Osteocyte (in vitro differentiated cells): ENCODE data around the gene NNT. TPM values are rescaled to one million over a fixed set of nuclear protein-coding genes. Genes with fewer than 3 reads are reported as not detected.
A peak's percentile ranks its signal among the peaks of the same experiment; 100 is the strongest.

Experiments
- DNase-seq: peaks from one replicate; pipeline ENCODE4 v3.0.0; 2021; ENCODE audit warnings: mixed read lengths; ENCODE audit not compliant: unreplicated experiment; ENCODE audit errors: extremely low spot score
- H3K27ac Mint-ChIP-seq: one replicate; pipeline ENCODE4 v1.8.0; 2021; ENCODE audit warnings: mild to moderate bottlenecking, mixed read lengths; ENCODE audit not compliant: unreplicated experiment
- H3K27me3 Mint-ChIP-seq: one replicate; pipeline ENCODE4 v1.8.0; 2021; ENCODE audit warnings: mixed read lengths; ENCODE audit not compliant: unreplicated experiment
- H3K36me3 Mint-ChIP-seq: one replicate; pipeline ENCODE4 v1.8.0; 2021; ENCODE audit warnings: mixed read lengths; ENCODE audit not compliant: unreplicated experiment
- H3K4me1 Mint-ChIP-seq: one replicate; pipeline ENCODE4 v1.8.0; 2021; ENCODE audit warnings: mixed read lengths; ENCODE audit not compliant: unreplicated experiment
- H3K4me3 Mint-ChIP-seq: one replicate; pipeline ENCODE4 v1.8.0; 2021; ENCODE audit warnings: mild to moderate bottlenecking, moderate library complexity, mixed read lengths; ENCODE audit not compliant: unreplicated experiment
- H3K9me3 Mint-ChIP-seq: one replicate; pipeline ENCODE4 v1.8.0; 2021; ENCODE audit warnings: mixed read lengths; ENCODE audit not compliant: unreplicated experiment
- total RNA-seq: library from RNA; stranded (reverse); gene quantifications from 2 replicates; pipeline ENCODE4 v1.2.1, GENCODE V29; 2021
- TF ChIP-seq, protein P1 (sequence below): fragments of 200-600 bp; sonication (generic); IDR thresholded peaks from 2 replicates; pipeline ENCODE4 v1.5.0; 2021; ENCODE audit warnings: antibody characterized with exemption, mild to moderate bottlenecking, moderate library complexity

The NNT gene
- total RNA-seq, 1 donor from 2014 or later, result 107 TPM

DNA sequence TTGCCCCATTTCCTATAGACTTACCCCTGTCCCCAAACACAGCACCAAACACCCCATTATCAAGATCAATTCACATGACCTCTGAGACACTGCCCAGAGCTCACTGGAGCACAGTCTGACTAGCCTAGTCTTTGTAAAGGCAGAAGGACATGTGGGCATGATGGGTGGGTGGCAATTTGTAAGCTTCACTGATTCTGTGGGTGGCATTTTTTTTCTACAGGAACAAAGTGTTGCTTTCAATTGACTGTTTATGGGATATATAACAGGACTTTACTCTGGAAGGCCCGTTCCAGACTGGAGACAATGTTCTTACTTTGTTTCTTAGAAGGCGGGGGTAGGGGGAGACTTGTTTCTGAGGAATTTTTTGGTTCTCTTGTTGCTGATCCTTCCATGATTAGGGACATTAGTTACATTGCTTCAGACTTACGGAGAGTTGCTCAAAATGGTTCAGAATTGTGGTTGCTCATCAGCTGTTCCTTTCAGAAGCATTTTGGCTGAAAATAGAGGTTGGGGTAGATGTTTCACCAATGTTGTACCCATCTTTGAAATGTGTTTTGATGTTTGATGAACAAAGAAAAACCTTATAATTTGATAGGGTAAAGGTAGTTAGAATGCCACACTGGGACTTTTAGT is 20.2 kb downstream of the NNT start:
- no peaks in the 10 kb centered on the region for H3K27me3 Mint-ChIP-seq
- H3K9me3 Mint-ChIP-seq, result no peaks in the 10 kb centered on the region
- H3K27ac Mint-ChIP-seq, result no peak overlapping the region
- H3K4me1 Mint-ChIP-seq, result no peaks in the 10 kb centered on the region
- TF ChIP-seq, protein P1, sequence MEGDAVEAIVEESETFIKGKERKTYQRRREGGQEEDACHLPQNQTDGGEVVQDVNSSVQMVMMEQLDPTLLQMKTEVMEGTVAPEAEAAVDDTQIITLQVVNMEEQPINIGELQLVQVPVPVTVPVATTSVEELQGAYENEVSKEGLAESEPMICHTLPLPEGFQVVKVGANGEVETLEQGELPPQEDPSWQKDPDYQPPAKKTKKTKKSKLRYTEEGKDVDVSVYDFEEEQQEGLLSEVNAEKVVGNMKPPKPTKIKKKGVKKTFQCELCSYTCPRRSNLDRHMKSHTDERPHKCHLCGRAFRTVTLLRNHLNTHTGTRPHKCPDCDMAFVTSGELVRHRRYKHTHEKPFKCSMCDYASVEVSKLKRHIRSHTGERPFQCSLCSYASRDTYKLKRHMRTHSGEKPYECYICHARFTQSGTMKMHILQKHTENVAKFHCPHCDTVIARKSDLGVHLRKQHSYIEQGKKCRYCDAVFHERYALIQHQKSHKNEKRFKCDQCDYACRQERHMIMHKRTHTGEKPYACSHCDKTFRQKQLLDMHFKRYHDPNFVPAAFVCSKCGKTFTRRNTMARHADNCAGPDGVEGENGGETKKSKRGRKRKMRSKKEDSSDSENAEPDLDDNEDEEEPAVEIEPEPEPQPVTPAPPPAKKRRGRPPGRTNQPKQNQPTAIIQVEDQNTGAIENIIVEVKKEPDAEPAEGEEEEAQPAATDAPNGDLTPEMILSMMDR, result no peak
- H3K36me3 Mint-ChIP-seq, result peaks cover 38% of the 10 kb centered on the region
- DNase-seq, result no peak
- no peak overlapping the region for H3K4me3 Mint-ChIP-seq

- H3K9me3 Mint-ChIP-seq, result no peaks in the 10 kb centered on the region
- H3K27ac Mint-ChIP-seq, result no peak overlapping the region
- H3K27me3 Mint-ChIP-seq, result no peaks in the 10 kb centered on the region
- no peak for DNase-seq
- H3K4me3 Mint-ChIP-seq, result no peak overlapping the region
- H3K36me3 Mint-ChIP-seq, result peaks cover 34% of the 10 kb centered on the region
- TF ChIP-seq, protein P1, result peak; percentile 56
- peaks cover 2% of the 10 kb centered on the region for H3K4me1 Mint-ChIP-seq
Observed at GRCh38 chr5:43627028-43627427, 24.0 kb downstream of the NNT start.

- TF ChIP-seq, protein P1, result peak; percentile 81
- H3K27me3 Mint-ChIP-seq, result no peaks in the 10 kb centered on the region
- no peak for DNase-seq
- H3K9me3 Mint-ChIP-seq, result no peaks in the 10 kb centered on the region
- H3K27ac Mint-ChIP-seq, result peak overlapping the region; percentile 29
- H3K36me3 Mint-ChIP-seq, result peaks cover 39% of the 10 kb centered on the region
- peaks cover 16% of the 10 kb centered on the region for H3K4me1 Mint-ChIP-seq
- no peak overlapping the region for H3K4me3 Mint-ChIP-seq
Observed at GRCh38 chr5:43631182-43631910, 28.4 kb downstream of the NNT start.

- TF ChIP-seq, protein P1, result no peak
- DNase-seq, result no peak
- Mint-ChIP-seq H3K9me3 (no peaks in the 10 kb centered on the region), H3K27me3 (no peaks in the 10 kb centered on the region), H3K36me3 (peaks cover 34% of the 10 kb centered on the region), H3K4me3 (no peak overlapping the region), H3K27ac (no peak overlapping the region), H3K4me1 (peaks cover 22% of the 10 kb centered on the region)
Observed at GRCh38 chr5:43634621-43635020, 31.6 kb downstream of the NNT start.

DNA sequence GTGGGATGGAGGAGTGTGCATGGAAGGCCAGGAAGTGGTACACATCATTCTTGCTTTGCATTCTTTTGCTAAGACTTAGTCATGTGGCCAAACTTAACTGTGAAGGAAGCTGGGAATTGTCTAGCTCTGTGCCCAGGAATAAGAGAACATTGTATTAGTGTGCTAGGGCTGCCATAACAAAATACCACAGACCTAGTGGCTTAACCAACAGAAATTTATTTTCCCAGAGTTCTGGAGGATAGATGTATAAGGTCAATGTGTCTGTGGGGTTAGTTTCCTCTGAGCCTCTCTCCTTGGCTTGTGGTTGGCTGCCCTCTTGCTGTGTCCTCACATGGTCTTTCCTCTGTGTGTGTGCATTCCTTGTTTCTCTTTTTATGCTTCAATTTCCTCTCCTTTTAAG is 32.4 kb downstream of the NNT start:
- no peaks in the 10 kb centered on the region for H3K27me3 Mint-ChIP-seq
- no peak overlapping the region for H3K4me3 Mint-ChIP-seq
- H3K4me1 Mint-ChIP-seq, result peaks cover 26% of the 10 kb centered on the region
- H3K36me3 Mint-ChIP-seq, result peaks cover 31% of the 10 kb centered on the region
- H3K27ac Mint-ChIP-seq, result no peak overlapping the region
- TF ChIP-seq, protein P1, result no peak
- DNase-seq, result no peak
- no peaks in the 10 kb centered on the region for H3K9me3 Mint-ChIP-seq
